HG03442 (cell line): Measurements from ENCODE around the gene TNFRSF6B.
"Not testable (repeated sequence)": the region's sequence is repeated elsewhere in the genome, so short reads cannot be mapped to it uniquely, and the experiment has no call there.

Experiments used
- ATAC-seq: cut with Tn5 transposase; IDR thresholded peaks from one replicate; pipeline ENCODE4 v1.9.1; 2021; ENCODE audit warnings: mild to moderate bottlenecking, moderate library complexity; ENCODE audit not compliant: unreplicated experiment

TNFRSF6B gene

DNA sequence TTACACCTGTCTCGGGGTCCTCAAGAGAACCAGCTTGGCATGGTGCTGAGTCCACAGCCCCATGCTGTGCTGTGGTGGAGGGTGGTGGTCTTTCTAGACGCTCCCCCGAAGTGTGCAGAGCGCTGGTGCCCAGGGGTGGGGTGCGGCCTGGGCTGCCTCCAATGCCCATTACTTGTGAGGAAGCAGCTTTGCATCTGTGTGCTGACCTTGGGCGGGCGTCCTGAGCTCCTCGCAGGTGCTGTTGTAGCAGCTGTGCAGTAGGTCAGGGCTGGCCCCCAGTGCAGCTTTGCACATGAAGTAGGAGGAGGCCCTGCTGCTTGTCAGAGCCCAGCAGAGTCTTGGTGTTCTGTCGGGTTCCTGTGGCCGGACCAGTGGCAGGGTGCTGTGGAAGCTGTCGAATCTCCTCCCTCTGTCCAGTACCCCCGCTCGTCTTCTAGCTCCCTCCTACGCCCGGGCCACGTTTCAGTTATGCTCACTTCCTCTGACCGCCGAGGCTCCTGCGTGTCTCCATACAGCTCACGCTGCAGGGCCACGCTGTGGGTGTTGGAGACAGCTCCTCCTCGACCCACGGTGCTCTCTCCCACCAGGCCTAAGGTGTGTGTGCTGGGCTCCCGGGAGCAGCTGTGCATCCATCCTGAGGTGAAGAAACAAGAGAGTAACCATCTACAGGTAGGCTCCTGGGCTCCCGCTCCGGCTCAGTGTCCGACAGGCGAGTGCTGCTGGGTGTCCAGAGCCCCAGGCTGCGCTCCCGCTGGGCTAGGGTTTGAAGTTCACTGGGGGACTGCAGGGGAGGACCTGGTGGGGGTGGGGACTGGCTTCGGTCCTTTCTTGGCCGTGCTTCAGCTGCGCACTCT lies 34.3 kb upstream of the TNFRSF6B start:
- ATAC-seq, result no peak

DNA sequence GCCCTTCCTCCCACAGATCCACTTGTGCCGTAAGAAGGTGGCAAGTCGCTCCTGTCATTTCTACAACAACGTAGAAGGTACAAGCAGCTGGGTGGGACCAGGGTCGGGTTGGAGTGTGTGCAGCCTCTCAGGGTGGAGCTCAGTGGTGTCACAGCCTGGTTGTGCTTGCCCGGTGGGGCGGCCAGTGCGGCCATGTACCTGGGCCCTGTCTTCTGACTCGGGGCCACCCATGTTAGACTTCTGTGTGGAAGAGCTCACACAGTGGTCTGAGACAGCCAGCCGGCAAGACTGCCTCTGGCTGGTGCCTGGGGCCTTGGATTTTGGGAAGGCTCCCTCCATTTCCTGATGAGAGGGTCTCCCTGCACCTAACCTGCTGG lies 33.7 kb upstream of the TNFRSF6B start:
- ATAC-seq, result no peak

DNA sequence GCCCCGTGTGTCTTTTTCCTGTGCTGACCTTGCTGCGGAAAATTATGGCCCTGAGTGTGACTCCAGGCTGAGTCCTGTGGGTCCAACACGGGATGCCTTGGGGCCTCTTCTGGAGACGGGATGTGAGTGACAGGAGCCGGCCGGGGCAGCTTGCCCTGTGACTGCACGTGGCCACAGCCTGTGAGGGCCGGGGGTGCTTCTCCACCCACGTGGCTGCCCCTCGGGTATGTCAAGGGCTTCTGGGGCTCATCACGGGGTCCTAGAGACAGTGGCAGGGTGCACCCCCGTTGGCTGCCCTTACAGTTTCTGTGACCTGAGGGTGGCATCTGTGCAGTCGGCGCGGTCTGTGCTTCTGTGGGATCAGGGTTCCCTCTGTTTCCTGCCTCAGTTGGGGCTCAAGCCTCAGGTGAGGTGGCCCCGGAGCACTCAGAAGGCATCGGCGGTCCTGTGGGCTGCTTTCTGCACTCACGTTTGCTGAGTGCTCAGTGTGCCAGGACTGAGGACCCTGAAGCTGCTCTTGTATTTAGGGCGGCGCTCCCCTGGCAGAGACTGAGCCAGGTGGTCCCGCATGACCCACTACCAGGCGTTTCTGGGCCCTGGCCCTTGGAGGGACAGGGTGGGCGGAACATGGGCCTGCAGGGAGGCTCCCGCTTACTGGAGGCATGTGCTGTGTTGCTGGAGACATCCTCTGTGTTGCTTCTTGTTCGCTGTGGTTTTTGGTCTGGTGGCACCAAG lies 33.0 kb upstream of the TNFRSF6B start:
- no peak for ATAC-seq

DNA sequence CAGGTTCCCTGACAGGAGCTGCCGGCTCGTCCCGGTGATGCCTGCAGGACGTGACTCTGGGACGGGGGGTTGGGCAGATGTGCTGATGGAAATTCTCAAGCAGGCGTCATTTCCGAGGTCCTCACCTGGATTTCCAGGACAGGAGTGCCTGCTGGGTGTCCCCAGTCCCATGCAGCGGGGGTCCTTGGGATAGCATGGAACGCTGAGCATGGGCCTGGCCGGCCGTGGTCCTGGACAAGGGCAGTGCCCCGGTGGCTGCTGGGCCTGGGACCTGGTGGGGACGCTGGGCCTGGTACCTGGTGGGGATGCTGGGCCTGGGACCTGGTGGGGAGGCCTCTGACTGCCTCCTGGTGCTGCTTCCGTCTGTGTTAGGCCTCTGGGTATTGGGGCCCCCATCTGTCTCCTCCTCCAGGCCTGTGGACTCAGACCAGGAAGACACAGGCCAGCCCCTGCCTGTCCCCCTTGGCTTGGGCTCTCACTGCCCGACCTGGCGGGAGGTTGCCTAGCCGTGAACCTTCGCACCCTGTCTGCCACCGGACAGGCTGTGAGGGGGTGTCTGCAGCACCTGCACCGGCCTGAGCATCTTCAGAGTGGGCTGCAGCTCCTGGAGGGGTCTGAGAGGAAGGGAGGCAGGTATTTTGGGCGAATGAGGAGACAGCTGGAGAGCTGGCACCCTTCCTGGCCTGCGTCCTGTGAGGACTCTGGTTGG lies 32.2 kb upstream of the TNFRSF6B start:
- ATAC-seq, result no peak

DNA sequence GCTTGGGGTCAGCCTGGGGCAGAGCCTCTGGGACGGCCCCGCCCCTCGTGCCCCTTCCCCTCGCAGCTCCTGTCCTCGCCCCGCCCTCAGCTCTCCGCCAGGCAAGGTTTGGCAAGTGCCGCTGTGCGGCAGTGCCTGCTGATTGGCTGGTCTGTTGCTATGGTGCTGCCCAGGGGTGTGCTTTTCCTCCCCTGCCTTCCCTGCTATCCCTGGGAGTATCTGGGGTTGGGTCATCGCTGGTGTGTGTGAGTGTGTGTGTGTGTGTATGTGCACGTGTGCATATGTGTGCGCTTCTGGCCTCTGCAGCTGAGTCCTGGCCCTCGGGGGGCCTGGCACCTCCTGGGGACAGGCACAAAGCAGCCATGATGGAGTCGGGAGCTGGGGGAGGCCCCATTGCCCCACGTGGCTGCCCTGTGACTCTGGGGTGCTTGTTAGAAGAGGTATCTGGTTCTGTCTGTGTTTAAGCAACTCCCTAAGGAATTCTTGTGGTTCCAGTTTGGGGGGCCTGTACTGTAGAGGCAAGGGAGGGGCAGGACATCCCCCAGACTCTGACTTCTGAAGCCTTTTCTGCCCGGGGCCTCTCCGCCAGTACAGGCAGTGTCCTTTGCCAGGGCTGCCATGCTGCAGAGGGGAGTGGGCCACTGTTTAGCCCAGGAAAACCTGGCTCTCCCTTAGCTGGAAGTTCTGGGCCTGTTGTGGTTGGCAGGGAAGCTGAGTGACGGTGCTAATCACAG lies 31.4 kb upstream of the TNFRSF6B start:
- ATAC-seq, result no peak

DNA sequence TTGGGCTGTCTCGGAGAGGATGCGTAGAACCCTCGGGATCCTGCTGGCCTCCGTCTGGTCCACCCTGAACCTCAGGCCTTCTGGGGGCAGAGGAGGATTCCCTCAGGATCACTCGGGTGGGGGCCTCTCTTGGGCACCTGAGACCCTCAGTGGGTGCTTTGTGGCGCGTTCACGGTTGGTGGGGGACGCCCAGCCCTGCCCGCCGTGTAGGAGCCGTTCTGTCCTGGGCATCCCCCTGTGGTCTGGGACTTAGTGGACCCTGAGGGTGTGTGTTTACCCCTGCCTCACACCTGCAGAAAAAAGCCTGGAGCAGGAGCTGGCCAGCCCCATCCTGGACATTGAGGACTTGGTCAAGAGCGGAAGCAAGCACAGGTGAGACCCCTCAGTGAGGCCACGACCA lies 30.7 kb upstream of the TNFRSF6B start:
- ATAC-seq, result no peak

DNA sequence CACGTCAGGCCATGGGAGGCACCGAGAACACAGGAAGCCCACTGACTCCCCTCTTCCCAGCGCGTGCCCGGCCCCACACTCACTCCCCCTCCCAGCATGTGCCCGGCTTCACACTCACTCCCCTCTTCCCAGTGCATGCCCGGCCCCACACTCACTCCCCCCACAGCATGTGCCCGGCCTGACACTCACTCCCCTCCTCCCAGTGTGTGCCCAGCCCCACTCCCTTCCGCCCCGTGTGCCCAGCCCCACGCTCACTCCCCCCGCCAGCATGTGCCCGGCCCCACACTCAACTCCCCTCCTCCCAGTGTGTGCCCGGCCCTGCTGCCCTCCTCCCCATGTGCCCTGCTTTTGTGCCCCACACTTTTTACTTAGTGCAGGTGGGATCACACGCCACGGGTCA lies 28.6 kb upstream of the TNFRSF6B start:
- no peak for ATAC-seq

DNA sequence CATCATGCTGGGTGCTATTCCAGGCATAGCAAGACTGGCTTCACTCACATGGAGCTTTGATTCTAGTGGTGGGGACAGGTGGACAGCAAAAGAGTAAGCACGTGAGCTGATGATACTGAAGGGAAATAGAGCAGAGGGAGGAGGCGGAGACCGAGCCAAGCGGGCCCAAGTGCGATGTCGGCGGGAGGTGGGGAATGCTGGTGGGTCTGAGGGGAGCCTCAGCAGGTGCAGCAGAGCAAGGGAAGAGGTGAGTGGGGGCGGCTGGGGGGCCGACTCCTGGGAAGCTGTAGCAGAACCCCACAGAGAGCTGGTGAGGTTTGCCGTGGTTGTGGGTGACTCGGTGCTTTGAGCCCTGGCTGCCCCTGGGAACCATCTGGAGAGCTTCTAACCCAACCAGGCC lies 28.1 kb upstream of the TNFRSF6B start:
- no peak for ATAC-seq

DNA sequence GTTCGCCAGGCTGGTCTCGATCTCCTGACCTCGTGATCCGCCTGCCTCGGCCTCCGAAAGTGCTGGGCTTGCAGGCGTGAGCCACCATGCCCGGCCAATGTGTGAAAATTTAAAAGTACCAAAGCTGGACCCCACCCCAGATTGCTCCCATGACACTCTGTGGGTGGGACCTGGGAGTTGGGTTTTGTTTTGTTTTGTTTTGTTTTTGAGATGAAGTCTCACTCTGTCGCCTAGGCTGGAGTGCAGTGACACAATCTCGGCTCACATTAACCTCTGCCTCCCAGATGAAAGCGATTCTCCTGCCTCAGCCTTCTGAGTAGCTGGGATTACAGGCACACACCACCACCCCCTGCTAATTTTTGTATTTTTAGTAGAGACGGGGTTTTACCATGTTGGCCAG lies 24.8 kb upstream of the TNFRSF6B start:
- ATAC-seq, result not testable (repeated sequence)

DNA sequence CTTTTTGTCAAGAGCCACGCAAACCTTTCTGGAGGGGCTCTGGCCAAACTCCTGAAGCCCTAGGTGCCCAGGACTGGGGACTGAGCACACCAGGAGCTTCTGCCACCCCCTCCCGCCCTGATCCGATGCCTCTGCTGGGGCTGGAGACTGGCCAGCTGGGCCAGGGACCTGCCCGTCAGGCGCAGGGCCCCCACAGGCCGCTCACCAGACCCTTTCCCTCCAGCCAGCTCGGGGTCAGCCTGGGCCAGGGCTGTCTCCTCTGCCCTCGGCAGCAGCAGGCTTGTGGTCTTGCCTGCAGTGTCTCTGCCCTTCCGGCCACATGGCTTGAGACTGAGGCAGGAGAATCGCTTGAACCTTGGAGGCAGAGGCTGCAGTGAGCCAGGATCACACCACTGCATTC lies 23.8 kb upstream of the TNFRSF6B start:
- ATAC-seq, result no peak

DNA sequence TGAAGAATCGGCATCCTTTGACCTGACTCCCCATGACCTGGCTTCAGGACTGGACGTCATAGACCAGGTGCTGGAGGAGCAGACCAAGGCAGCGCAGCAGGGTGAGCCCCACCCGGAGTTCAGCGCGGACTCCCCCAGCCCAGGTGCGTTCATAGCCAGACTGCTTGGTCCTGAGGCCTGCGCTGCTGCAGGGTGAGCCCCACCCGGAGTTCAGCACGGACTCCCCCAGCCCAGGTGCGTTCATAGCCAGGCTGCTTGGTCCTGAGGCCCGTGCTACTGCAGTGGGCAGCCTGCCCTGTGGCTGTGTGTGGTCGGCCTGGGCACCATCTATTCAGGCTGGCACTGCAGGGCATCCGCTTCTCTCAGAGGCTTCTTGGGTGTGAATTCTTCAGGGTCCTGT lies 22.5 kb upstream of the TNFRSF6B start:
- ATAC-seq, result no peak

DNA sequence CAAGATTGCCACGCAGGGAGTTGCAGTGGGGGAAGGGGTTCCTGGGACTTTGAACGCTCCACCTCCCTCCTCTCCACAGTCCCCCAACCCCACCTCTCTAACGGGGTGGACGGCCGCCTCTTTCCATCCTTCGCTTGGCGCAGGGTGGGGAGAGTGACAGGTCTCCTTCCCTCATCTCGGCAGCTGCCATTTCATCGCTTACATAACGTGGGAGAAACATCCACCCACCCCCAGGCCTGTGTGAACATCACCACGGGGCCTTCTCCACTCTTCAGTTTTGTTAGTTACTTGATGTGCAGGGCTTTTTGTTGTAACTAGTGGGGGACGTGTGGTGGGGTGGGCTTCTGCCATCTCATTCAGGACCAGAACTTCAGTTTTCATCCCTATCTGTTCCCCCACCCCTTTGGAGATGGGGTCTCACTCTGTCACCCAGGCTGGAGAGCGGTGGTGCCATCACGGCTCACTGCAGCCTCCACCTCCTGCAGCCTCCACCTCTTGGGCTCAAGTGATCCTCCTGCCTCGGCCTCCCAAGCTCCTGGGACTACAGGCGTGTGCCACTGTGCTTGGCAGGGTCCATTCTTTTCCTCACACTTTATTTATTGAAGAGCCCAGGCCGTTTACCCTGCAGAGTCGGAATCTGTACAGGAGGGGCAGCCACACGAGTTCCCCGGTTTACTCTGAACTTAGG lies 20.6 kb upstream of the TNFRSF6B start:
- ATAC-seq, result no peak

DNA sequence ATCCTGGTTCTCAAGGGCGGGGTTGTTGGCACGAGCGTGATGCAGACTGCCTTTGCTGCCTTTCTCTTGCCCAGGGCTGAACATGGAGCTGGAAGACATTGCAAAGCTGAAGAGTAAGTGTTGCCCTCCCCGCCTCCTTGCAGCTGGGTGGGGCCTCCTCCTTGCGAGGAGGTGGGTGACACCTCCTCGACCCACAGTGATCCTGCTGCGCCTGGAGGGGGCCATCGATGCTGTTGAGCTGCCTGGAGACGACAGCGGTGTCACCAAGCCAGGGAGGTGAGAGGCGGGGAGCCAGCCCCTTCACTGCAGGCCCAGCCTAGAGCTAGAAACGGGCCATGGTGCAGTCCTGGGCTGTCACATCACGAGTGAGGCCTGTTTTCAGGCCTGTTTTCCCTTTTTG lies 18.4 kb upstream of the TNFRSF6B start:
- no peak for ATAC-seq

DNA sequence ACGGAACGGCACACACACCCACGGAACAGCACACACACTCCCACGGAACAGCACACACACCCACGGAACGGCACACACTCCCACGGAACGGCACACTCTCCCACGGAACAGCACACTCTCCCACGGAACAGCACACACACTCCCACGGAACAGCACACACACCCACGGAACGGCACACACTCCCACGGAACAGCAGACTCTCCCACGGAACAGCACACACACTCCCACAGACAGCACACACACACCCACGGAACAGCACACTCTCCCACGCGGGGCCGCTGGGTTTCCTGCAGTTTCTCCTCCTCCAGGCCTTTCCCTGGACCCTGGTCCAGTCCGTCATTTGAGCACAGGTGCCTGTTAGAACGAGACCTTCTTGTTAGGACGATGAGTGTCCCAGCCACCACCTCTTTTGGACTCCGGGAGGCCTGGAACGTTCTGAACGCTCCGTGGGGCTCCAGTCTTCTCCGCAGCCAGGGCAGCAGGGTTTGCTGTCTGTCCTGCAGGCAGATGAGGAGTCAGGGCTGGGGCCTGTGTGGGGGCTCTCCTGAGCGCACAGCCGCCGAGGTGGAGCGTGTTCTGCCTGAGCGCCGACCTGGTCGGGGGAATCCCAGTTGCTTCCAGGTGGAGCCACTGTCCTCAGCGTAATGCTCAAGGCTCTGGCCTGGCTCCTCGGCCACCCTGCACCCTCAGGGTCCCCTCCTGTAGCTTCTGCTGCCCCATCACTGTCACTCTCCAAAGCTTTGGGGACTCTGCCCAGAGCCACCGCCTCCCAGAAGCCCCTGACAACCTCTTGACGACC lies 17.6 kb upstream of the TNFRSF6B start:
- ATAC-seq, result no peak

DNA sequence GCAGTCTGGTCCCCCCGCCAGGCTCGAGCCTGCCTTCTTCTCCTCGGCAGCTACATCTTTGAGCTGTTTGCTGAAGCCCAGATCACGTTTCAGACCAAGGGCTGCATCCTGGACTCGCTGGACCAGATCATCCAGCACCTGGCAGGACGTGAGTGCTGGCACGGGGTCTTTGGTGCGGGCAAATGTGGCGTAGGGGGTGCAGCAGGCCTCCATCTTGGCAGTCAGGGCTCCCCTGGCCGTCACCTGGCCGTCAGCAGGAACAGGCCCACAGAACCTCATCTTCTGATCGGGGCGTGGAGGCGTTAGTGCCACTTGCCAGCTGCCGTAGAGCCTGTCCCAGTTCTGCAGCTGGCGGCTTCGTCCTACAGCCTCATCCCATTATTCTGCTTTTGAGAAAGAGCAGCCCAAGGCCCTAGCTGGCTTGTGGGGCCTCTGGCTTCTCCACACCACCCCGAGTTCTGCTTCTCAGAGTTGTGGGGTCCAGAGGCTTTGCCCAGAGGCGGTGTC lies 16.6 kb upstream of the TNFRSF6B start:
- no peak for ATAC-seq

DNA sequence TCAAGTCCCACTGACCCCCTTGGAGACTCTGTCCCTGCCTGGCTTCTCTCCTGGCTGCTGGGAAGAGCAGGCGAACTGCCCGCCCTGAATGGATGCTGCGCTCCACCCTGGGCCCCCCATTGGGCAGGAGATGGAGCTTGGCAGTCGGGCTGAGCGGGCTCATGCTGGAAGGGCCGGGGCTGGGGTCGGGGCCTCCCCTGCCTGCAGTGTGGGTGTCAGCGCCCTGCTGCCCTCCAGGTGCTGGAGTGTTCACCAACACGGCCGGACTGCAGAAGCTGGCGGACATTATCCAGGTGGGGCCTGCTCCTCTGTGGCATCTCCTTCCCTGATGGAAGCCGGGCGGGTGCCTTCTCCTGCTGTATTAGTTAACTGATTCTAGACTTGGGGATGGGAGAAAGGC lies 16.0 kb upstream of the TNFRSF6B start:
- no peak for ATAC-seq

DNA sequence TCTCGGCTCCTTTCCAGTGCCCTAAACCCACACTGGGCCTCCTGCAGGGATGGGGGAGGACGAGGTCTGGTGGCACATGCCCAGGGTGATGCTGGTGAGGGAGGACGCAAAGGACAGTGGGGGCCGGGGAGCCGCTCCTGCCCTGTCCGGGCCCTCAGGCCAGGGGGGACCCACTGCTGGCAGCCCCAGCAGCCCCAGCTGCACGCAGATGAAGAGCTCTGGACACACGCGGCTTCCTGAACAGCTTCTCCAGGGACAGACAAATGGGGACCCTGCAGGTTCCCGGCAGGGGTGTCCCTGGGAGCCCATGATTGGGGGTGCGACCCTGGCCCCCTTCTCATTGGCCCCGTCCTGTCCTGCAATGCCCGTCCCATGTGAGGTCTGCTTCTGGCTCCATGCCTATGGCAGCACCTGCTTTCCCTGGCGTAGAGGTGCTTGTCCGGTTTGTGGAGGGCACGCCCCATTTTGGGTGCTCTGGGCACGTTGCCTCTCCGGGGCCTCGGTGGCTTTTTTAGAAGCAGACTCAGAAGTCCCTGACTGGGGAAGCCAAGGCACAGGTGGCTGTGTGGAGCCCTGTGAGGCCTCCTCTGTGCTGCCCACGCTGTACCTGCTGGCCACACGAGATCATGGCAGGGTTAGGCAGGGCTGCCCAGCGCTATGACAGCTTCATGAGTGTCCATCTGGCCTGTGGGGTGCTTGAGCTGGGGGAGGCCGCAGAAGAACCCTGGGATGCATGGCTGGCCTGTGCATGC lies 15.4 kb upstream of the TNFRSF6B start:
- ATAC-seq, result no peak

DNA sequence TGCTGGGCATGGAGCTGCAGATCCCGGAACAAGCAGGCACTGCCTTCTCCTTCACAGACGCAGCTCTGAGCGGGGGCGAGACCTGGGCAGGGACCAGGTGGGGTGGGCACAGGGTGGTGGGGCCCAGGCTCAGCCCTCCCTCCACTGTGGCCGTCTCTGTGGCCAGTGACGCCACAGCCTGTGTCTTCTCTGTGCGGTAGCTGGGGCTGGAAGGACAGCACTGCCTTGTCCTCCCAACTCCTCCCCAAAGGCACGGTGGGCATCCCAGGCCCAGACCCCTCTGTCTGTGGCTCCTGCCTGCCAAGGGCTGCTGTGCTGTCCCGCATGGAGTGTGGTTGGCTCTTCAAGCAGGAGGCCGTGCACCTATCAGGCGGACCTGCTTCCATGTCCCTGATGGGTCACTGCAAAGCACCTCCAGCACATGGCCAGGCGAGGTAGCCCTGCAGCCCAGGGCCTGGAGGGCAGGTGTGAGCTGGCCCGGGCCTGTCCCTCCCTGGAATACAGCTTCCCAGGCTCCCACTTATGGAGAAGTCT lies 14.8 kb upstream of the TNFRSF6B start:
- no peak for ATAC-seq
